OCI-LY1 (cell line): ENCODE measurements around the gene ZNF223.

Source experiments
- CTCF ChIP-seq: fragments of 200-600 bp; sonication (generic), shearing (Covaris generic); IDR thresholded peaks from 2 replicates; pipeline ENCODE4 v1.5.1; 2017; ENCODE audit warnings: mild to moderate bottlenecking, antibody characterized with exemption, low read length, moderate library complexity, mixed read lengths
- EZH2 ChIP-seq: fragments of 200-600 bp; sonication (generic), shearing (Covaris generic); IDR thresholded peaks from 2 replicates; pipeline ENCODE4 v1.8.0; 2017; ENCODE audit warnings: borderline replicate concordance, mixed run types, mild to moderate bottlenecking, antibody characterized with exemption, low read length, moderate library complexity, mixed read lengths

- no peak for TF ChIP-seq CTCF
- no peak for TF ChIP-seq EZH2
Measured at GRCh38 chr19:44069415-44069814, 17.6 kb downstream of the ZNF223 start.
